T-helper 17 cell (primary cell): ENCODE data around the gene PCDHGC3. TPM values are rescaled to one million over a fixed set of nuclear protein-coding genes. Genes with fewer than 3 reads are reported as not detected.
A peak's percentile ranks its signal among the peaks of the same experiment; 100 is the strongest.

Source experiments
- ATAC-seq: fragments of 150-1000 bp; cut with Tn5 transposase; 2 replicates; pipeline ENCODE4 v1.10.0; 2021; ENCODE audit warnings: mild to moderate bottlenecking, moderate library complexity
- DNase-seq, 3 donors: peaks; one replicate each; pipeline versions ENCODE4 v3.0.0 to v3.0.0-alpha.2; 2020 to 2021
- H3K9me3 ChIP-seq: one replicate; pipeline ENCODE4 v1.7.0; 2013; ENCODE audit warnings: low read length, mild to moderate bottlenecking; ENCODE audit not compliant: control insufficient read depth, poor library complexity, severe bottlenecking
- H3K27ac Mint-ChIP-seq: one replicate; pipeline ENCODE4 v1.8.0; 2022; ENCODE audit warnings: mild to moderate bottlenecking, moderate library complexity, mixed read lengths
- H3K27me3 Mint-ChIP-seq: one replicate; pipeline ENCODE4 v1.8.0; 2022; ENCODE audit warnings: mixed read lengths
- H3K36me3 Mint-ChIP-seq: one replicate; pipeline ENCODE4 v1.8.0; 2022; ENCODE audit warnings: low read depth, mixed read lengths
- H3K4me1 Mint-ChIP-seq: one replicate; pipeline ENCODE4 v1.8.0; 2022; ENCODE audit warnings: mild to moderate bottlenecking, mixed read lengths
- H3K4me3 Mint-ChIP-seq: one replicate; pipeline ENCODE4 v1.8.0; 2022; ENCODE audit warnings: mild to moderate bottlenecking, moderate library complexity, mixed read lengths
- total RNA-seq, 4 donors: library from RNA in 2 of 4; stranded (reverse) in 2 of 4; gene quantifications; one replicate each; pipeline ENCODE4 v1.2.3 and lab custom pipeline; 2022 to 2026

Gene PCDHGC3
- total RNA-seq, 2 donors from 2014 or later, result not detected

DNA sequence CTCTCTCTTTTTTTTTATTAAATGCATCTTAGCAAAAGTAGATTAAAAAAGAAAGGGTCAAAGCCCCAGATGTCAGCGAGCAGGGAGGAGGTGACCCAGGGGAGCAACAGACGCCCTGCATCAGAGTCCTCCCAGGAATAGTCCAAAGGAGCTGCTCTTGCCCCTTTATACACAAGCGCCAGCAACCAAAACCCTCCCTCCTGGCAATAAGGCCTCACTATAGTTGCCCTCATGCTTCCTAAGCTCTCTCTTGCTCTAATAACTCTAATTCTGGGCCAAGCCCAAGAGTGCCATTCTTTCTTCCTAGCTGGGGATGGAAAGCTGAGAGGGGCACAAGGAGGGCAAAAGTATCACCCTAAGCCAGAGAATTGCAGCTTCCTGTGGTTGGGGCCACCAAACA lies 39.4 kb downstream of the PCDHGC3 start:
- H3K4me1 Mint-ChIP-seq, result peaks cover 26% of the 10 kb centered on the region

DNA sequence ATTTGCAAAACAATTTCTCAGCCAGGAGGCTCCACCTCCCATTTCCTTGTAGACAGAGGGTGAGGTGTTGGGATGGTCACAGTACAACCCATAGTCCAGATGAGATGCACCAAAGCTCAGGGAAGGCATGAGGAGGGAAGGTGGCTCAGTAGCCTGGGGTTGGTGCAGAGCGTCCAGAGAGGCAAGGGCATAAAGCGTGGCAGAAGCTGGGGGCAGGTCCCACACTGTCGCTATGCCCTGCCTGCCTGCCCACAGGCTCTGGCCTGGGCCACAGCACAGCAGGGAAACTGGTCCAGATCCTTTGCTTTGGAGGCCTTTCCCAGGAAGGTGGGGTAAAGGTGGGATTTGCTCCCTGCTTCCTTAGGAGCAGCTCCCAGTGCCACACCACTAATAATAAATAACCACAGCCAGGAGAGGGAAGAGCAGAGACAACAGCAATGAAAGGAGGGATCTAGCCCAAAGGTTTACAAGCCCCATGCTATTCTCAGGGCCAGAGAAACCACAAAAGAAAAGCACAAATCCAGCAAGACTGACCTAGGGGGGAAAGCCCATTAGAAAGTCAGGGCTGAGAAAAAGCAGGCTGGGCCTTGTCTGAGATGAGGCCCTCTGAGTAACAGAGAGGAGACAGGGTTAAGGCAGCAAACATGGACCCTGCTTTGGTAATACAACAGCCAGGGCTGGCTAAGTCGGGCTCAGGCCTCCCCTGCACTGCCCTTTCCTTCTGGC lies 40.3 kb downstream of the PCDHGC3 start:
- Mint-ChIP-seq H3K36me3 (peaks cover 2% of the 10 kb centered on the region), H3K27ac (peak overlapping the region; percentile 89), H3K27me3 (no peaks in the 10 kb centered on the region), H3K4me3 (no peak overlapping the region), H3K4me1 (peaks cover 26% of the 10 kb centered on the region)
- H3K9me3 ChIP-seq, result no peaks in the 10 kb centered on the region
- ATAC-seq, result no peak
- DNase-seq, result no peak

More for the DNA sequence above, 39.4 kb downstream of the PCDHGC3 start:
- H3K9me3 ChIP-seq, result no peaks in the 10 kb centered on the region
- Mint-ChIP-seq H3K4me3 (peak overlapping the region; percentile 52), H3K27me3 (no peaks in the 10 kb centered on the region), H3K27ac (peak overlapping the region; percentile 89), H3K36me3 (peaks cover 2% of the 10 kb centered on the region)
- no peak for ATAC-seq
- no peak for DNase-seq

DNA sequence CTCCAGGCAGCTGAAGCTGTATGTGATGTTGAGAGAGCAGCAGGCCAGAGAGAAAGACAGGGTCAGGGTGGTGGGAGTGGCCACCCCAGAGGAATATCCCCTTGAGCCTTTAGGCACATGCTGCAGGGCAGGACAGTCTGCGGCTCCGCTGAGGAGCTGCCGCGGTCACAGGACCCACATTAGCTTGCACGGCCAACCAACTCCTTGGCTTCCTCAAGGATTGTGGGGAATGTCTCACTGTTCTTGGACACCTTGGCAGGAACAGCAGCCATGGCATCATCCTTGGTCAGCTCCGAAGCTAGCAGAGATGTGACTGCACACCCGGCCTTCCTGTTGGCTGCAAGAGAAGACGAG lies 40.9 kb downstream of the PCDHGC3 start:
- Mint-ChIP-seq H3K4me1 (peaks cover 26% of the 10 kb centered on the region), H3K27me3 (no peaks in the 10 kb centered on the region), H3K4me3 (no peak overlapping the region), H3K36me3 (peaks cover 2% of the 10 kb centered on the region), H3K27ac (no peak overlapping the region)
- DNase-seq, result no peak
- no peaks in the 10 kb centered on the region for H3K9me3 ChIP-seq
- no peak for ATAC-seq

DNA sequence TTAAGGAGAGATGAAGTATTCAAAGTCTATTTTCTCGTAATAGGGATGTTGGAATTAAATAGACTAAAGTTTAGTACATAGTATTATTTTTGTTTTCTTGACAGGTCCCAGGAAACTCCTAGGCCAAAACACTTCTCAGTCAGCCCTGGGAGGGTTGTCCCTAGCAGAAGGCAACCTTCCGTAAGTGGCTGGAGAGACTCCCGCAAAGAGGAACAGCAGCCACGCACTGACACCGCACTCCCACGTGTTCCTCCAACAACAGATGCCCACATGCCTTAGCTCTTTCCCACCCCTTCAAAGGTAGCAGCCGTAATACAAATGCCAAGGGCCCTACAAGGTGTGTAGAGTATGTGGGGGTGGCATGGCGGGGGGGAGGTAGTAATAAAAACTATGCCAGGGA lies 41.5 kb downstream of the PCDHGC3 start:
- peaks cover 4% of the 10 kb centered on the region for H3K36me3 Mint-ChIP-seq
- H3K4me1 Mint-ChIP-seq, result peaks cover 28% of the 10 kb centered on the region
- no peaks in the 10 kb centered on the region for H3K27me3 Mint-ChIP-seq
- H3K9me3 ChIP-seq, result no peaks in the 10 kb centered on the region
- DNase-seq (no peak), ATAC-seq (no peak)
- no peak overlapping the region for H3K4me3 Mint-ChIP-seq
- peak overlapping the region; percentile 3 for H3K27ac Mint-ChIP-seq

DNA sequence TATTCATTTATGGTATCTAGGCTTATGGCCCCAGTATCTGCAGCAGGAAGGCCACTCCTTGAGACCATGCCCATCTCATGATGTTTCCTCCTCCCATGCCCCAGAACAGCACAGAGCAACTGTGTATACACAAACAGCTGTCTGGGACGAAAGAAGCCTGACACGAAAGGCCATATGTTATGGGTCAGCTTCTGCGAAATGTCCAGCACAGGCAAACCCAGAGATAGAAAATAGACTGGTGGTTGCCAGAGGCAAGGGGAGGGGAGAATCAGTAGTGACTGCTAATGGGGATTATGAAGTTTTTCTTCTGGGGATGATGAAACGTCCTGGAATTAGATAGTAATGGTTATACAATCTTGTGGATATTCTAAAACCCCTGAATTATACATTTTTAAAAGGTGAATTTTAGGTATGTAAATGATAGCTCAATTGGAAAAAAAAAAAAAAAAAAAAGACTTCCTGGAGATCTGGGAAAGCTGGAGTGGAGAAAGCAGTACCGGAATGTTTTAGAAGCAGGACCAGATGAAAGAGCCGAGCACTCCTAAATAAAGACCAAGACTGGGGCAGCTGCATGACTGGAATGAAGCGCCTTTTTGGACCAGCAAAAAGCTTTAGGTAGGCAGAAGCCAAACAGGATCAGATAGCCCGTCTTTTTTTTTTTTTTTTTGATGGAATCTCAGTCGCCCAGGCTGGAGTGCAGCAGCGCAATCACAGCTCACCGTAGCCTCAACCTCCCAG lies 42.3 kb downstream of the PCDHGC3 start:
- Mint-ChIP-seq H3K36me3 (peaks cover 3% of the 10 kb centered on the region), H3K4me1 (peaks cover 23% of the 10 kb centered on the region), H3K4me3 (no peak overlapping the region), H3K27me3 (no peaks in the 10 kb centered on the region), H3K27ac (peak overlapping the region; percentile 32)
- no peaks in the 10 kb centered on the region for H3K9me3 ChIP-seq
- DNase-seq, result no peak
- no peak for ATAC-seq

DNA sequence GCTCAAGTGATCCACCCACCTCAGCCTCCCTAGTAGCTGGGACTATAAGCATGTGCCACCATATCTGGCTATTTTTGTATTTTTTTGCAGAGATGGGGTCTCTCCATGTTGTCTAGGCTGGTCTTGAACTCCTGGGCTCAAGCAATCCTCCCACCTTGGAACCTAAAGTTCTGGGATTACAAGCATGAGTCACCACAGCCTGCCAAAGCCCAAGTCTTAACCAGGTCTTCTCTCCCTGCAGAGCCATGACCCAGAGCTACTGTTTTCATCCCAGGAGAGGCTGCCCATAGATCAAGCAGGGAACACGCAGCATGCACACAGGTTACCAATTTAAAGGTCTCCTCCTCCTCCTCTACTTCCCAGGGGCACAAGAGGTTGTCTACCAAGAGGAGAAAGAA lies 42.9 kb downstream of the PCDHGC3 start:
- DNase-seq, result no peak
- no peaks in the 10 kb centered on the region for H3K9me3 ChIP-seq
- H3K4me3 Mint-ChIP-seq, result no peak overlapping the region
- peaks cover 21% of the 10 kb centered on the region for H3K4me1 Mint-ChIP-seq
- peak overlapping the region; percentile 32 for H3K27ac Mint-ChIP-seq
- H3K27me3 Mint-ChIP-seq, result no peaks in the 10 kb centered on the region
- peaks cover 2% of the 10 kb centered on the region for H3K36me3 Mint-ChIP-seq
- ATAC-seq, result no peak

DNA sequence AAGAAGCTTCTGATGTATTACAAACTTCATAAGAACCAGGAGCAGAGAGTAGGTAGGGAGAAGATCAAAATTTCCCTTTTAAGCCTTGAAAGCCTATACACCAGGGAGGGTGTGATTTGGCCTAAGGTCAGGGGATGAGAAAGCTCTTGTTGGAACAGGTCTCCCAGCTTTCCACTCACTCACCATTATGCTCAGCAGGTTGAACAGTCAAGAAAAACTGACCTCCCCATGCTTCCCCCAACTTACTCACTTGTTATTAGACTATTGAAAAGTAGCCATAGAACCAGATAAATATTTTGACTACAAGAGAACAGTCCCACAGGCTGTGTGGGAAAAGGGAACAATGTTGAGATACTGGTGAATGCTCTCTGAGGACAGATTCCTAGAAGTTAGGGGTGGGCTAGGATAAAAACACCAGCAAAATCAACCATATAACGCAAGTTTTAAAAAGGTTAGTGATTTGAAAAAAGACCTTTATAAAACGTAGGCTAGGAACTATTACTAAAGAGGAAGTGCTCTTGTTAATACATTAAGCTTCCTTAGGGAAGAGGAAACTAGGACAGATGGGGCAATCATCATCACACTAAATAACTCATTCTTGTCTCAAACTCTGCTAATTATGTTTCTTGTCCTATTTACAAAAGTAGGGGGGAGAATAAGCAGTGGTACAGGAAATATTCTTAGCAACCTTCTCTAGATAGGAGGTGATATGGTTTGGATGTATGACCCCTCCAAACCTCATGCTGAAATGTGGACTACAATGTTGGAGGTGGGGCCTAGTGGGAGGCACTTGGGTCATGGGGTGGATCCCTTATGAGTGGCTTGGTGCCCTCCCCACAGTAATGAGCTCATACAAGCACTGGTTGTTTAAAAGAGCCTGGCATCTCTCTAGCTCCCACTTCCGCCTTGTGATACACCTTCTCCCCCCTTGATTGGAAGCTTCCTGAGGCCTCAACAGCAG lies 44.1 kb downstream of the PCDHGC3 start:
- DNase-seq, result no peak
- Mint-ChIP-seq H3K36me3 (peaks cover 2% of the 10 kb centered on the region), H3K4me1 (peaks cover 16% of the 10 kb centered on the region), H3K4me3 (no peak overlapping the region), H3K27me3 (no peaks in the 10 kb centered on the region), H3K27ac (peak overlapping the region; percentile 57)
- no peaks in the 10 kb centered on the region for H3K9me3 ChIP-seq
- no peak for ATAC-seq

DNA sequence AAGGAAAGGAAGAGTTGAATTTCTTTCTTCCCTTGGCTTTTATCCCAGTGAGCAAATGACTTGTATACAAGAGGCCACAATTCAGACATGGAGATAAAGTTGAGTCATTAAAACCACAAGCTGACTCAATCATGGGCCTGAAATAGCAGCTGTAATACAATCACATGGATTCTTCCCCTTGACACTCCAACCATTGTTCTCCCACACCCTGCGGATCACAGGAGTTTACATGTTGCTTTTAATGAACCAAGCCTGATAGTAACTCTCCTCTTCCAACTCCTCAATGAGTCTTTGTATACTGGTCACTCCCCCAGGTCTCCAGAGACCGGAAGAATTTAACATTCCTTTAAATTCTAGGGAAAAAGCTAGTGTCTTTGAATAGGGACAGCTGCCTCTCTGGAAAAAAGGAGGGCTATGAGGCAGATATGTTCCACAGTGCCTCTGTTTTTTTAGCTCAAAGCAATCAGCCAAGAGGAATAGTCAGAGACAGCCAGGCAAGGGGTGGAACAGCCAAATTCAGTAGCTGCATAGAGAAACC lies 45.5 kb downstream of the PCDHGC3 start:
- H3K27ac Mint-ChIP-seq, result peak overlapping the region; percentile 37
- H3K36me3 Mint-ChIP-seq, result peaks cover 6% of the 10 kb centered on the region
- H3K4me1 Mint-ChIP-seq, result peaks cover 22% of the 10 kb centered on the region
- H3K4me3 Mint-ChIP-seq, result no peak overlapping the region
- H3K27me3 Mint-ChIP-seq, result no peaks in the 10 kb centered on the region
- H3K9me3 ChIP-seq, result no peaks in the 10 kb centered on the region
- ATAC-seq, result no peak
- DNase-seq, result no peak

DNA sequence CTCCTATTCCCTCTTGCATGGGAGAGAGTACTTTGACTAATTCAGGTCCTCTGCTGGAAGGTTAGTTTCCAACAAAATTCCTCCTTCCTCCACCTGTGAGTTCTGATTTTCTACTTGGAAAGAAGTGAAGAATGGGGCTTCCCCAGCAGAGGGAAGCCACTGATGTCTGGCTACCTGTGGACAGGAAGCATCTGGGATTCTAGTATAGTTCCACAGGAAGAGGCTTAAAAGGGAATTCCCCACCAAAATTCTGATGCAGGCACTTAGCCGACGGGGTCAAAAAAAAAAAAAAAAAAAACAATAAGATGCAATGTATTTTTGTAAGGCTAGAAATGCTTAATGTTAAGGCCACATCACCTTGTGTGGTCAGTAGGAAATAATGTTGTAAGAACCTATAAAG lies 46.5 kb downstream of the PCDHGC3 start:
- H3K9me3 ChIP-seq, result no peaks in the 10 kb centered on the region
- ATAC-seq (no peak), DNase-seq (no peak)
- H3K27ac Mint-ChIP-seq, result peak overlapping the region; percentile 57
- H3K4me1 Mint-ChIP-seq, result peaks cover 20% of the 10 kb centered on the region
- H3K4me3 Mint-ChIP-seq, result no peak overlapping the region
- H3K36me3 Mint-ChIP-seq, result peaks cover 9% of the 10 kb centered on the region
- no peaks in the 10 kb centered on the region for H3K27me3 Mint-ChIP-seq

DNA sequence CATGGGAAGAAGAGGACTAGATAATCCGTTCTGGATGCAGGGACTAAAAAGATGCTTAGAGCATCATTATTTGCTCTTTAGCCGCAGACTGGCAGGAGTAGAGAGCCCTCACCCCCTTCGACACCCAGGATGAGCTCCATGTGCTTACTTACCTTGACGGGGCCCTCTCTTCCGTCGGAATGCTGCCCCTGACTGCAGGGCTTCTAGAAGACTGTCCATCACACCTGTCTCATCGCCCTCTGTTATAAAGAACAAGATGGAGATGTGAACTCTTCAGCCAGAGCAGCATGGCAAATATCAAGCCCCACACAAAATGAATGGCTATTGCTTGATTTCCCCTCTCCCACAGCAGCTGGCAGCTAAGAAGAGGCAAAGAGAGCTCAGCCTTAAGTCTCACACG lies 48.2 kb downstream of the PCDHGC3 start:
- peaks cover 13% of the 10 kb centered on the region for H3K36me3 Mint-ChIP-seq
- ATAC-seq (no peak), DNase-seq (no peak)
- peak overlapping the region; percentile 80 for H3K27ac Mint-ChIP-seq
- no peak overlapping the region for H3K4me3 Mint-ChIP-seq
- H3K9me3 ChIP-seq, result no peaks in the 10 kb centered on the region
- peaks cover 23% of the 10 kb centered on the region for H3K4me1 Mint-ChIP-seq
- no peaks in the 10 kb centered on the region for H3K27me3 Mint-ChIP-seq

DNA sequence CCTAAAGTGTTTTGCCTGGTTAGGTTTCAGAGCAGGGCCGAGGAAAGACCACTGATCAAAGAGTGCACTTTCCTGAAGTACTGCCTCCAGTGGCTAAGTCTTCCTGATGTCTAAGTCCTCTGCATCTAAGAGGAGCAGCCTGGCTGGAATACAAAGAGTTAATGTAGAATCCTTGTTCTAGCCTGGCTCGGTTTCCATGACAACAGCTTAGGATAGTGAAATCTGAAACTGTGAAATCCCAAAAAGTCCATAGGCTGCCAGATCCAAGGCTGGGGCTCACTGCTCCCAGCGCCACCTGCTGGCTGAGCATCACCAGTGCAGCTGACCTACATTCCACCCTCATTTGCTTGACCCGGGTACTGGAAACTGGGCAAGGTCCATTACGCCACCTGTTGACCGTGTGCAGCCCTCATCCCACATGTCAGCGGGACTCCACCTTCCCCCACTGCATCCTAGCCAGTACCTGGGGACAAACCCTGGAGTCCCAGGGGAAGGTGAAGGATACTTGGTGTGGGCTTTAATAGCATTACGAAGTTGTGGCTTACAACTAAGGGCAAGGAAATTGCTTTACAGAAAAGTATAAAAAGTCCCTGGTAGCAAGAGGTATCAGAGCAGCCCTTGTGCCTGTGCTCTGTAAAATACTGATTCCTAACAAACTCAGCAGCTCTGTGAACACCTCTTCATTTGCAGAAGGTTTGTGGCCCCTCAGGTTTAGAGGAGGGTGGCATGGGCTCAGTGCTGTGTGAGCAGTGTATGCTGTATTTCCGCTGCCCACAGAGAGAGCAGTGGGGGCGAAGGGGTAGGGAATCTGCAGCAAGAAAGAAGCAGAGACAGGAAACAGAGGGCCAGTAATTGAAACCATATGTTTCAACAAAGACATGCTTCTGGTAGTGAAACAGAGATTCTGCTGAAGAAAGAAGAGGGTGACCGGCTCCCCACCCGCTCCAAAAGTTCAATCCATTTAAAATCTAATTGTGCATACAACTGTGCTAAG lies 49.1 kb downstream of the PCDHGC3 start:
- no peaks in the 10 kb centered on the region for H3K9me3 ChIP-seq
- DNase-seq (peak; percentile 32 to 46 (median 40)), ATAC-seq (peak; percentile 84)
- H3K4me1 Mint-ChIP-seq, result peaks cover 23% of the 10 kb centered on the region
- H3K27me3 Mint-ChIP-seq, result no peaks in the 10 kb centered on the region
- H3K36me3 Mint-ChIP-seq, result peaks cover 14% of the 10 kb centered on the region
- peak overlapping the region; percentile 66 for H3K4me3 Mint-ChIP-seq
- H3K27ac Mint-ChIP-seq, result peak overlapping the region; percentile 80

DNA sequence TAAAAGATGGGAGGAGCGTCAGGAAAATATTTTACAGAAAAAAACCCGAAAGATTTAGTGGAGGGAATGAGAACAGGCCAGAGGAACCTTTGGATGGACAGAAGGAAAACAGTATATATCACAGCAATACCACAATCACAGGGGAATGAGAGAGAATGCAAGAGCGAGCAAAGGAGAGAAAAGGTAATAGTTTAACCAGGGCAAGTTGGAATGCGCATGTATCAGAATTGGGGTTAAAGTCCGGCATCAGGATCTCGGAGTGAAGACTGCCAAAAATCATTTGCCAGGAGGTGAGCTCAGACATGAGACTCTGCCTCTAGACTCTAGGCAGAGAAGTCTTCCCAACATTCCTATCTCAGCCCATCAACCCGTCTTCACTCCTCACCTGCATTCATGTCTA lies 49.9 kb downstream of the PCDHGC3 start:
- peak overlapping the region; percentile 80 for H3K27ac Mint-ChIP-seq
- peaks cover 14% of the 10 kb centered on the region for H3K36me3 Mint-ChIP-seq
- H3K4me1 Mint-ChIP-seq, result peaks cover 23% of the 10 kb centered on the region
- no peaks in the 10 kb centered on the region for H3K27me3 Mint-ChIP-seq
- H3K9me3 ChIP-seq, result no peaks in the 10 kb centered on the region
- peak overlapping the region; percentile 66 for H3K4me3 Mint-ChIP-seq
- DNase-seq (no peak), ATAC-seq (no peak)
